Bronchial epithelial cell (primary cell): Measurements from ENCODE around the gene KDSR. TPM values are rescaled to one million over a fixed set of nuclear protein-coding genes. Genes with fewer than 3 reads are reported as not detected.

Experiments used
- DNase-seq: peaks from one replicate; pipeline ENCODE4 v3.0.0-alpha.2; 2010; ENCODE audit warnings: low read depth
- FAIRE-seq: peaks from 2 replicates; lab custom pipeline; 2011; peaks lifted over from hg19 to GRCh38; lab: Jason Lieb, UNC
- H3K27me3 ChIP-seq: 2 replicates; pipeline ENCODE4 v1.5.1; 2011; ENCODE audit warnings: low read length; ENCODE audit not compliant: control insufficient read depth, insufficient read depth
- H3K36me3 ChIP-seq: 2 replicates; pipeline ENCODE4 v1.5.1; 2011; ENCODE audit warnings: low read length; ENCODE audit not compliant: control insufficient read depth, insufficient read depth
- H3K4me3 ChIP-seq: 2 replicates; pipeline ENCODE4 v1.5.1; 2011; ENCODE audit warnings: mild to moderate bottlenecking, low read depth, low read length, control low read depth
- total RNA-seq: library from RNA; depleted of rRNA; stranded (reverse); fragments of >200 nt; gene quantifications from 2 replicates; pipeline ENCODE4 v1.2.1, GENCODE V29; 2014
- TF ChIP-seq, protein P1 (sequence below): IDR thresholded peaks from 2 replicates; pipeline ENCODE4 v1.5.1; 2011; ENCODE audit warnings: mild to moderate bottlenecking, moderate library complexity, low read length, control low read depth, inconsistent platforms; ENCODE audit not compliant: insufficient read depth, severe bottlenecking

Gene KDSR
- total RNA-seq, 1 donor from 2014 or later: 40.5 TPM

DNA sequence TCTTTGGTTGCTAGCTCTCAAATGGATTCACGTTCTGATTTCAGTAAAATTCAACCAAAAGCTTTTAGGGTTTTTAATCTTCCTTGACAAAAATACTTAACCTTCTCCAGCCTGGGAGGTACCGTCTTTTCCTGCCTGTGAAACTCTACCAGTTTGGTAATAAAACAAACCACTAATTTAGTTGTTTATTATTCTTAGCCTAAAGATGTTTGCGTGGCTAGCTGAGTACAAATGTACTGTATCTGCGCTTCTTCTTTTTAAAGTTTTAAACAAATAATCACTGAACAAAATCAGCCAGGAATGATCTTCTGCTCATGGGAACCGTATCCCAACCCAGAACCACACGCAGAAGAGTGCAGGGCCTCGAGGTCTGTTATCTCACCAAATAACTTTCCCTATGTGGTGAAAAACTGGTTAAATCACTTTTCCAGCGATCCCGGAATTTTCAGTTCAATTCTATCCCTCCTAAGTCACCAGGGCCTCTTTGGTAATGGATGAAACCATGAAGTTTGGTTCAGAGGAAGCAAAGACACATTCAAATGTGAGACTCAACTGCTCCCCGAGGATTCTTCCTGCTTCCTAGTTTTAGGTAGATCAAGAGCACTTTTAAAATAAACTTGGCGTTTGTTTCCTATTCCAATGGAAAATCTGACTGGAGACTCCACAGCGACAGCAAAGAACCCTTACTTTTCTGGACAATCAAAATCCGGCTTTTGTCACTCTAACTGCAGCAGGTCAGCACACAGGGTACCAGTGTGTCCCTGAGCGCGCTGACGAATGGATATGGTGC, 83.5 kb downstream of the KDSR start:
- TF ChIP-seq, protein P1, sequence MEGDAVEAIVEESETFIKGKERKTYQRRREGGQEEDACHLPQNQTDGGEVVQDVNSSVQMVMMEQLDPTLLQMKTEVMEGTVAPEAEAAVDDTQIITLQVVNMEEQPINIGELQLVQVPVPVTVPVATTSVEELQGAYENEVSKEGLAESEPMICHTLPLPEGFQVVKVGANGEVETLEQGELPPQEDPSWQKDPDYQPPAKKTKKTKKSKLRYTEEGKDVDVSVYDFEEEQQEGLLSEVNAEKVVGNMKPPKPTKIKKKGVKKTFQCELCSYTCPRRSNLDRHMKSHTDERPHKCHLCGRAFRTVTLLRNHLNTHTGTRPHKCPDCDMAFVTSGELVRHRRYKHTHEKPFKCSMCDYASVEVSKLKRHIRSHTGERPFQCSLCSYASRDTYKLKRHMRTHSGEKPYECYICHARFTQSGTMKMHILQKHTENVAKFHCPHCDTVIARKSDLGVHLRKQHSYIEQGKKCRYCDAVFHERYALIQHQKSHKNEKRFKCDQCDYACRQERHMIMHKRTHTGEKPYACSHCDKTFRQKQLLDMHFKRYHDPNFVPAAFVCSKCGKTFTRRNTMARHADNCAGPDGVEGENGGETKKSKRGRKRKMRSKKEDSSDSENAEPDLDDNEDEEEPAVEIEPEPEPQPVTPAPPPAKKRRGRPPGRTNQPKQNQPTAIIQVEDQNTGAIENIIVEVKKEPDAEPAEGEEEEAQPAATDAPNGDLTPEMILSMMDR: no peak
- DNase-seq (no peak), FAIRE-seq (no peak)
- Histone ChIP-seq H3K4me3 (no peak overlapping the region), H3K27me3 (no peaks in the 10 kb centered on the region), H3K36me3 (no peaks in the 10 kb centered on the region)

DNA sequence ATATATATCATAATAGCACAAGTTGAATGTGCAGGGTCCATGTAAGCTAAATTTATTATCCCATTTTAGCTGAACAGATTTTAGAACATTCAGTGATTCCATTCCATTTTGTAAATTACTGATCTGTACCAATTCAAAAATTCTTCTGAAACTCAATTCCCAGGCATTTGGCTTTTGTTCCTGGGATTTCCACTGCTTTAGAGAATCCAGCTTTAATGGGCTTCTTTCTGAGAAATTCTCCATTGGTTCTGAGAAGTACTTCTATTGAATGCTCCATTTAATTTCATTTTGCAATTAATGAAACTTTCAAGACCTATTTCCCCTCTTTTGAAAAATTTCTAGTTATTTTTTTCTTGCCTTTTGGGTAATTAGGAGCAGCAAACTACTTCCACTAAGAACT, 84.2 kb downstream of the KDSR start:
- FAIRE-seq (no peak), DNase-seq (no peak)
- no peak overlapping the region for H3K4me3 ChIP-seq
- no peaks in the 10 kb centered on the region for H3K27me3 ChIP-seq
- TF ChIP-seq, protein P1: no peak
- no peaks in the 10 kb centered on the region for H3K36me3 ChIP-seq

Other genes starting within 250 kb of the KDSR start
- 1.5 and 2.4 TPM in 2 replicates for gene BCL2, start 47.4 kb downstream of the KDSR start, total RNA-seq
- 120 and 167 TPM in 2 replicates for gene VPS4B, start 55.3 kb upstream of the KDSR start, total RNA-seq
- 440 and 513 TPM in 2 replicates for gene SERPINB5, start 109.8 kb upstream of the KDSR start, total RNA-seq
- 0.53 and 1.4 TPM in 2 replicates for gene SERPINB12, start 175.2 kb upstream of the KDSR start, total RNA-seq
- 8.2 and 48.0 TPM in 2 replicates for gene SERPINB13, start 220.1 kb upstream of the KDSR start, total RNA-seq